Astrocyte (in vitro differentiated cells and primary cell): Measurements from ENCODE around the gene SKIL. TPM values are rescaled to one million over a fixed set of nuclear protein-coding genes. Genes with fewer than 3 reads are reported as not detected.

Source experiments
- DNase-seq: peaks from one replicate; pipeline ENCODE4 v3.0.0-alpha.2; 2010; ENCODE audit warnings: low read depth
- FAIRE-seq: peaks from 2 replicates; lab custom pipeline; 2011; peaks lifted over from hg19 to GRCh38; lab: Jason Lieb, UNC
- H2AFZ ChIP-seq: 2 replicates; pipeline ENCODE4 v1.6.0; 2012; ENCODE audit warnings: low read depth, low read length, inconsistent platforms
- H3K27ac ChIP-seq: 2 replicates; pipeline ENCODE4 v1.5.1; 2011; ENCODE audit warnings: low read depth, low read length, inconsistent platforms
- H3K27me3 ChIP-seq: 2 replicates; pipeline ENCODE4 v1.6.0; 2011; ENCODE audit warnings: low read length, inconsistent platforms; ENCODE audit not compliant: insufficient read depth
- H3K36me3 ChIP-seq: 2 replicates; pipeline ENCODE4 v1.5.1; 2011; ENCODE audit warnings: low read length, inconsistent platforms; ENCODE audit not compliant: insufficient read depth
- H3K4me1 ChIP-seq: 2 replicates; pipeline ENCODE4 v1.5.1; 2011; ENCODE audit warnings: low read length, inconsistent platforms; ENCODE audit not compliant: insufficient read depth
- H3K4me2 ChIP-seq: 2 replicates; pipeline ENCODE4 v1.6.0; 2012; ENCODE audit warnings: low read length, inconsistent platforms
- H3K4me3 ChIP-seq: 2 replicates; pipeline ENCODE4 v1.5.1; 2011; ENCODE audit warnings: low read depth, mild to moderate bottlenecking, low read length, inconsistent platforms; ENCODE audit not compliant: insufficient read depth
- H3K79me2 ChIP-seq: 2 replicates; pipeline ENCODE4 v1.6.0; 2012; ENCODE audit warnings: mild to moderate bottlenecking, low read length, inconsistent platforms; ENCODE audit not compliant: insufficient read depth
- H3K9ac ChIP-seq: 2 replicates; pipeline ENCODE4 v1.6.0; 2012; ENCODE audit warnings: mild to moderate bottlenecking, low read length, inconsistent platforms
- H3K9me3 ChIP-seq: 2 replicates; pipeline ENCODE4 v1.5.1; 2012; ENCODE audit warnings: low read depth, mild to moderate bottlenecking, low read length, inconsistent platforms; ENCODE audit not compliant: insufficient read depth
- H4K20me1 ChIP-seq: 2 replicates; pipeline ENCODE4 v1.6.0; 2012; ENCODE audit warnings: low read length, inconsistent platforms; ENCODE audit not compliant: insufficient read depth
- H3K27ac Mint-ChIP-seq: one replicate; pipeline ENCODE4 v1.8.0; 2021; ENCODE audit warnings: mild to moderate bottlenecking, mixed read lengths; ENCODE audit not compliant: unreplicated experiment
- H3K27me3 Mint-ChIP-seq: one replicate; pipeline ENCODE4 v1.8.0; 2021; ENCODE audit warnings: low read depth, mixed read lengths; ENCODE audit not compliant: unreplicated experiment
- H3K36me3 Mint-ChIP-seq: one replicate; pipeline ENCODE4 v1.8.0; 2021; ENCODE audit warnings: low read depth, mixed read lengths; ENCODE audit not compliant: unreplicated experiment
- H3K4me1 Mint-ChIP-seq: one replicate; pipeline ENCODE4 v1.8.0; 2021; ENCODE audit warnings: low read depth, mixed read lengths; ENCODE audit not compliant: unreplicated experiment
- H3K4me3 Mint-ChIP-seq: one replicate; pipeline ENCODE4 v1.8.0; 2021; ENCODE audit warnings: mild to moderate bottlenecking, moderate library complexity, mixed read lengths; ENCODE audit not compliant: unreplicated experiment
- H3K9me3 Mint-ChIP-seq: one replicate; pipeline ENCODE4 v1.8.0; 2021; ENCODE audit warnings: mild to moderate bottlenecking, mixed read lengths; ENCODE audit not compliant: unreplicated experiment
- EZH2 ChIP-seq: IDR thresholded peaks from 2 replicates; pipeline ENCODE4 v1.6.1; 2012; ENCODE audit warnings: mild to moderate bottlenecking, low read length, inconsistent platforms; ENCODE audit not compliant: insufficient read depth
- total RNA-seq: library from RNA; stranded (reverse); gene quantifications from 2 replicates; pipeline ENCODE4 v1.2.1, GENCODE V29; 2021
- TF ChIP-seq, protein P1 (sequence below): IDR thresholded peaks from 2 replicates; pipeline ENCODE4 v1.5.1; 2011; ENCODE audit warnings: low read depth, mild to moderate bottlenecking, inconsistent platforms, low read length, moderate library complexity; ENCODE audit not compliant: insufficient read depth

SKIL gene
- total RNA-seq, 1 donor from 2014 or later = 156 TPM

DNA sequence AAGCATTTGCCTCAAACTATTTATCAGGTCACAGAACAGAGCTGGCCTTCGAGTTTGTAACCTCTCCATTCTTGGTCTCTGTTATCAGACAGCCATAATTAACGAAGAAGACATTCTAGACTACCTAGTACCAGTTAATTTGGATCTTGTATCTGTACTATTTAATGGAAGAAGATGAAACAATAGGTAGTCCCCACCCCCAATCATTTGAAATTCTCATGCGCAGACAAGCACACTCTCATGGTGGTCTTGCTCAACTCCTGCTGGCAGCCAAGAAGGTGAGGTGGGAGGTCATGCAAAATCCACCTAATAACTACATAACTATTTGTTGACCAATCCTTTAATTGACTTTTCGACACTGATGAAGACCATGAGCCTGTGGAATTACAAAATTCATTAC is 2.8 kb upstream of the SKIL start:
- no peaks in the 10 kb centered on the region for H3K9me3 Mint-ChIP-seq
- no peak for FAIRE-seq
- H3K4me2 ChIP-seq = no peak overlapping the region

GRCh38 chr3:170355738-170356595 is 1.5 kb upstream of the SKIL start:
- H3K27me3 Mint-ChIP-seq = no peaks in the 10 kb centered on the region
- H3K9ac ChIP-seq = peak overlapping the region; percentile 94
- no peaks in the 10 kb centered on the region for H3K27me3 ChIP-seq
- no peak for TF ChIP-seq EZH2
- TF ChIP-seq, protein P1, sequence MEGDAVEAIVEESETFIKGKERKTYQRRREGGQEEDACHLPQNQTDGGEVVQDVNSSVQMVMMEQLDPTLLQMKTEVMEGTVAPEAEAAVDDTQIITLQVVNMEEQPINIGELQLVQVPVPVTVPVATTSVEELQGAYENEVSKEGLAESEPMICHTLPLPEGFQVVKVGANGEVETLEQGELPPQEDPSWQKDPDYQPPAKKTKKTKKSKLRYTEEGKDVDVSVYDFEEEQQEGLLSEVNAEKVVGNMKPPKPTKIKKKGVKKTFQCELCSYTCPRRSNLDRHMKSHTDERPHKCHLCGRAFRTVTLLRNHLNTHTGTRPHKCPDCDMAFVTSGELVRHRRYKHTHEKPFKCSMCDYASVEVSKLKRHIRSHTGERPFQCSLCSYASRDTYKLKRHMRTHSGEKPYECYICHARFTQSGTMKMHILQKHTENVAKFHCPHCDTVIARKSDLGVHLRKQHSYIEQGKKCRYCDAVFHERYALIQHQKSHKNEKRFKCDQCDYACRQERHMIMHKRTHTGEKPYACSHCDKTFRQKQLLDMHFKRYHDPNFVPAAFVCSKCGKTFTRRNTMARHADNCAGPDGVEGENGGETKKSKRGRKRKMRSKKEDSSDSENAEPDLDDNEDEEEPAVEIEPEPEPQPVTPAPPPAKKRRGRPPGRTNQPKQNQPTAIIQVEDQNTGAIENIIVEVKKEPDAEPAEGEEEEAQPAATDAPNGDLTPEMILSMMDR = no peak
- H3K27ac ChIP-seq = peak overlapping the region; percentile 97
- H3K36me3 ChIP-seq = peaks cover 15% of the 10 kb centered on the region
- peak overlapping the region; percentile 97 for H3K27ac Mint-ChIP-seq
- peaks cover 20% of the 10 kb centered on the region for H3K4me1 ChIP-seq
- peaks cover 4% of the 10 kb centered on the region for H3K36me3 Mint-ChIP-seq
- peak overlapping the region; percentile 57 for H3K4me3 ChIP-seq
- peaks cover 29% of the 10 kb centered on the region for H3K4me1 Mint-ChIP-seq
- H2AFZ ChIP-seq = peak overlapping the region; percentile 74
- peaks cover 33% of the 10 kb centered on the region for H3K79me2 ChIP-seq
- H4K20me1 ChIP-seq = peaks cover 26% of the 10 kb centered on the region
- DNase-seq (peak; percentile 57), FAIRE-seq (no peak)
- H3K4me3 Mint-ChIP-seq = peak overlapping the region; percentile 76
- H3K9me3 ChIP-seq = peaks cover 3% of the 10 kb centered on the region
- peak overlapping the region; percentile 97 for H3K4me2 ChIP-seq
- no peaks in the 10 kb centered on the region for H3K9me3 Mint-ChIP-seq

More for the DNA sequence above, 2.8 kb upstream of the SKIL start:
- Histone ChIP-seq H4K20me1 (peaks cover 15% of the 10 kb centered on the region), H3K27me3 (no peaks in the 10 kb centered on the region), H2AFZ (no peak overlapping the region), H3K9me3 (no peaks in the 10 kb centered on the region), H3K9ac (no peak overlapping the region), H3K4me1 (peaks cover 8% of the 10 kb centered on the region), H3K27ac (no peak overlapping the region), H3K36me3 (peaks cover 3% of the 10 kb centered on the region), H3K4me3 (no peak overlapping the region), H3K79me2 (peaks cover 21% of the 10 kb centered on the region)
- no peak overlapping the region for H3K4me3 Mint-ChIP-seq
- peak overlapping the region; percentile 7 for H3K27ac Mint-ChIP-seq
- no peak for DNase-seq
- H3K4me1 Mint-ChIP-seq = peaks cover 22% of the 10 kb centered on the region
- H3K27me3 Mint-ChIP-seq = peaks cover 4% of the 10 kb centered on the region
- TF ChIP-seq EZH2 = no peak
- TF ChIP-seq, protein P1 = no peak
- H3K36me3 Mint-ChIP-seq = no peaks in the 10 kb centered on the region
